ENCODE measurements around the gene SRC. TPM values are rescaled to one million over a fixed set of nuclear protein-coding genes. Genes with fewer than 3 reads are reported as not detected.

Gene SRC
- total RNA-seq, 1 experiment from 2014 or later = 55.6 TPM

- no peak for TF ChIP-seq EZH2 (IDR thresholded peaks at IDR 0.05; ENCODE audit: low read length, unreplicated experiment)
- no peak for TF ChIP-seq EZH2phosphoT487 (IDR thresholded peaks at IDR 0.05; ENCODE audit: borderline replicate concordance, low read length)
- TF ChIP-seq CTCF (conservative IDR thresholded peaks at IDR 0.05; ENCODE audit: low read depth, low read length) = no peak
- POLR2A ChIA-PET (ENCODE audit: unreplicated experiment) = no interaction called here
- Histone ChIP-seq H3K4me3 (ENCODE audit: low read length) (no peak overlapping the region), H3K4me2 (ENCODE audit: low read length) (no peak overlapping the region), H3K4me1 (ENCODE audit: insufficient read depth, low read length) (no peaks in the 10 kb centered on the region), H3K9me3 (ENCODE audit: low read length) (no peaks in the 10 kb centered on the region), H3K9ac (ENCODE audit: low read length) (no peak overlapping the region), H3K27me3 (ENCODE audit: low read length) (peaks cover 4% of the 10 kb centered on the region; the same call in 1 of the 2 replicates), H3F3A (ENCODE audit: low read length, unreplicated experiment) (no peaks in the 10 kb centered on the region), H3K79me2 (ENCODE audit: low read length) (no peaks in the 10 kb centered on the region), H2AFZ (ENCODE audit: low read length) (no peak overlapping the region), H3K36me3 (ENCODE audit: low read depth, low read length) (no peaks in the 10 kb centered on the region), H3K27ac (ENCODE audit: low read length) (no peak overlapping the region), H4K20me1 (ENCODE audit: low read length) (no peaks in the 10 kb centered on the region), H3K9me2 (replicated peaks; ENCODE audit: low read length) (no peaks in the 10 kb centered on the region)
- CTCF ChIA-PET = no interaction called here
- intact Hi-C loops (cut with micrococcal nuclease) = loop anchor here (10.0 kb wide), 1 partner anchor 62 kb away; no protein-coding TSS in a partner anchor
- no peak for DNase-seq
- no TSS peak for BruUV-seq (replicated peaks)
- no peak for ATAC-seq
These were observed 97.0 kb downstream of the SRC start for GRCh38 chr20:37442986-37443385.

GRCh38 chr20:37443596-37443995 lies 97.7 kb downstream of the SRC start:
- Histone ChIP-seq H2AFZ (ENCODE audit: low read length) (no peak overlapping the region), H3K9me3 (ENCODE audit: low read length) (no peaks in the 10 kb centered on the region), H3K4me1 (ENCODE audit: insufficient read depth, low read length) (no peaks in the 10 kb centered on the region), H3K36me3 (ENCODE audit: low read depth, low read length) (no peaks in the 10 kb centered on the region), H3F3A (ENCODE audit: low read length, unreplicated experiment) (no peaks in the 10 kb centered on the region), H3K9me2 (replicated peaks; ENCODE audit: low read length) (no peaks in the 10 kb centered on the region), H3K4me3 (ENCODE audit: low read length) (no peak overlapping the region), H4K20me1 (ENCODE audit: low read length) (no peaks in the 10 kb centered on the region), H3K27ac (ENCODE audit: low read length) (no peak overlapping the region), H3K27me3 (ENCODE audit: low read length) (peaks cover 4% of the 10 kb centered on the region; the same call in 1 of the 2 replicates), H3K79me2 (ENCODE audit: low read length) (no peaks in the 10 kb centered on the region), H3K4me2 (ENCODE audit: low read length) (no peak overlapping the region), H3K9ac (ENCODE audit: low read length) (no peak overlapping the region)
- no peak for ATAC-seq
- no TSS peak for BruUV-seq (replicated peaks)
- POLR2A ChIA-PET (ENCODE audit: unreplicated experiment) = no interaction called here
- CTCF ChIA-PET = no interaction called here
- no peak for TF ChIP-seq EZH2phosphoT487 (IDR thresholded peaks at IDR 0.05; ENCODE audit: borderline replicate concordance, low read length)
- no peak for TF ChIP-seq EZH2 (IDR thresholded peaks at IDR 0.05; ENCODE audit: low read length, unreplicated experiment)
- no peak for TF ChIP-seq CTCF (conservative IDR thresholded peaks at IDR 0.05; ENCODE audit: low read depth, low read length)
- DNase-seq = no peak
- intact Hi-C loops (cut with micrococcal nuclease) = loop anchor here (10.0 kb wide), 1 partner anchor 61 kb away; no protein-coding TSS in a partner anchor

GRCh38 chr20:37445041-37445440 lies 99.1 kb downstream of the SRC start:
- H3K27me3 ChIP-seq (ENCODE audit: low read length) = peaks cover 4% of the 10 kb centered on the region; the same call in 1 of the 2 replicates
- no peaks in the 10 kb centered on the region for H3K9me2 ChIP-seq (replicated peaks; ENCODE audit: low read length)
- H3K9me3 ChIP-seq (ENCODE audit: low read length) = no peaks in the 10 kb centered on the region
- H4K20me1 ChIP-seq (ENCODE audit: low read length) = no peaks in the 10 kb centered on the region
- ATAC-seq (no peak), DNase-seq (no peak)
- ChIA-PET CTCF (no interaction called here), POLR2A (ENCODE audit: unreplicated experiment) (no interaction called here)
- H3K36me3 ChIP-seq (ENCODE audit: low read depth, low read length) = no peaks in the 10 kb centered on the region
- intact Hi-C loops (cut with micrococcal nuclease) = loop anchor here (10.0 kb wide), 1 partner anchor 60 kb away; no protein-coding TSS in a partner anchor
- no peak overlapping the region for H3K9ac ChIP-seq (ENCODE audit: low read length)
- H3K27ac ChIP-seq (ENCODE audit: low read length) = no peak overlapping the region
- H3F3A ChIP-seq (ENCODE audit: low read length, unreplicated experiment) = no peaks in the 10 kb centered on the region
- H3K79me2 ChIP-seq (ENCODE audit: low read length) = no peaks in the 10 kb centered on the region
- H3K4me1 ChIP-seq (ENCODE audit: insufficient read depth, low read length) = no peaks in the 10 kb centered on the region
- H3K4me3 ChIP-seq (ENCODE audit: low read length) = no peak overlapping the region
- H3K4me2 ChIP-seq (ENCODE audit: low read length) = no peak overlapping the region
- no TSS peak for BruUV-seq (replicated peaks)
- H2AFZ ChIP-seq (ENCODE audit: low read length) = no peak overlapping the region
- TF ChIP-seq CTCF (conservative IDR thresholded peaks at IDR 0.05; ENCODE audit: low read depth, low read length) (no peak), EZH2 (IDR thresholded peaks at IDR 0.05; ENCODE audit: low read length, unreplicated experiment) (no peak), EZH2phosphoT487 (IDR thresholded peaks at IDR 0.05; ENCODE audit: borderline replicate concordance, low read length) (no peak)

Data from PC-3 (cell line).